Measurements from ENCODE around the gene TRIM54. TPM values are rescaled to one million over a fixed set of nuclear protein-coding genes. Genes with fewer than 3 reads are reported as not detected.

TRIM54 gene
- total and polyA plus RNA-seq, 2 donors from 2014 or later, result 0.31 to 2.1 TPM

GRCh38 chr2:27306573-27307286 lies 24.5 kb downstream of the TRIM54 start:
- Histone ChIP-seq H3K27ac (ENCODE audit: low read depth in 2 of 2, low read length in 2 of 2) (no peak overlapping the region), H3K9me3 (ENCODE audit: control insufficient read depth in 2 of 3, insufficient read depth in 1 of 3, low read length in 3 of 3) (no peaks in the 10 kb centered on the region), H3K4me1 (ENCODE audit: control insufficient read depth in 2 of 3, insufficient read depth in 2 of 3, low read depth in 1 of 3, low read length in 3 of 3) (peaks cover 0 to 3% (median 0%) of the 10 kb centered on the region in 3 donors), H3K36me3 (ENCODE audit: control insufficient read depth in 2 of 3, insufficient read depth in 3 of 3, low read length in 3 of 3) (no peaks in the 10 kb centered on the region), H3K27me3 (ENCODE audit: control insufficient read depth, insufficient read depth, low read length) (peaks cover 17% of the 10 kb centered on the region), H3K4me3 (ENCODE audit: low read length in 3 of 3) (no peak overlapping the region), H3K9ac (ENCODE audit: low read length in 3 of 3) (no peak overlapping the region)
- intact Hi-C loops (cut with DNase I), result loop anchor here (10.0 kb wide), 1 partner anchor 212 kb away; no protein-coding TSS in a partner anchor
- DNase-seq (peak in 3 of 5 donors; percentile 20 to 73 (median 58)), FAIRE-seq (no peak)
- TF ChIP-seq CTCF (IDR thresholded peaks at IDR 0.05; ENCODE audit: borderline replicate concordance, extremely low read depth, insufficient read depth), result no peak

GRCh38 chr2:27307287-27307544 lies 25.0 kb downstream of the TRIM54 start:
- no peak overlapping the region for H3K27ac ChIP-seq (ENCODE audit: low read depth in 2 of 2, low read length in 2 of 2)
- peak in 1 of 5 donors; percentile 69 for DNase-seq
- no peak overlapping the region for H3K9ac ChIP-seq (ENCODE audit: low read length in 3 of 3)
- H3K9me3 ChIP-seq (ENCODE audit: control insufficient read depth in 2 of 3, insufficient read depth in 1 of 3, low read length in 3 of 3), result no peaks in the 10 kb centered on the region
- peaks cover 17% of the 10 kb centered on the region for H3K27me3 ChIP-seq (ENCODE audit: control insufficient read depth, insufficient read depth, low read length)
- intact Hi-C loops (cut with DNase I), result loop anchor here (10.0 kb wide), 1 partner anchor 212 kb away; no protein-coding TSS in a partner anchor
- no peak overlapping the region for H3K4me3 ChIP-seq (ENCODE audit: low read length in 3 of 3)
- H3K36me3 ChIP-seq (ENCODE audit: control insufficient read depth in 2 of 3, insufficient read depth in 3 of 3, low read length in 3 of 3), result no peaks in the 10 kb centered on the region
- peaks cover 0 to 3% (median 0%) of the 10 kb centered on the region in 3 donors for H3K4me1 ChIP-seq (ENCODE audit: control insufficient read depth in 2 of 3, insufficient read depth in 2 of 3, low read depth in 1 of 3, low read length in 3 of 3)
- TF ChIP-seq CTCF (IDR thresholded peaks at IDR 0.05; ENCODE audit: borderline replicate concordance, extremely low read depth, insufficient read depth), result no peak
- no peak for FAIRE-seq

- intact Hi-C loops (cut with DNase I), result loop anchor here (10.0 kb wide), 1 partner anchor 213 kb away; no protein-coding TSS in a partner anchor
- H3K9me3 ChIP-seq (ENCODE audit: control insufficient read depth in 2 of 3, insufficient read depth in 1 of 3, low read length in 3 of 3), result no peaks in the 10 kb centered on the region
- no peak overlapping the region for H3K4me3 ChIP-seq (ENCODE audit: low read length in 3 of 3)
- no peak overlapping the region for H3K27ac ChIP-seq (ENCODE audit: low read depth in 2 of 2, low read length in 2 of 2)
- FAIRE-seq (no peak), DNase-seq (peak in 2 of 5 donors; percentile 59 to 63)
- H3K4me1 ChIP-seq (ENCODE audit: control insufficient read depth in 2 of 3, insufficient read depth in 2 of 3, low read depth in 1 of 3, low read length in 3 of 3), result peaks cover 0 to 3% (median 0%) of the 10 kb centered on the region in 3 donors
- H3K9ac ChIP-seq (ENCODE audit: low read length in 3 of 3), result no peak overlapping the region
- peaks cover 17% of the 10 kb centered on the region for H3K27me3 ChIP-seq (ENCODE audit: control insufficient read depth, insufficient read depth, low read length)
- TF ChIP-seq CTCF (IDR thresholded peaks at IDR 0.05; ENCODE audit: borderline replicate concordance, extremely low read depth, insufficient read depth), result no peak
- H3K36me3 ChIP-seq (ENCODE audit: control insufficient read depth in 2 of 3, insufficient read depth in 3 of 3, low read length in 3 of 3), result no peaks in the 10 kb centered on the region
Observed at GRCh38 chr2:27307545-27308358, 25.5 kb downstream of the TRIM54 start.
